Measurements from ENCODE around the gene ACAD10. TPM values are rescaled to one million over a fixed set of nuclear protein-coding genes. Genes with fewer than 3 reads are reported as not detected.
A peak's percentile ranks its signal among the peaks of the same experiment; 100 is the strongest.

The ACAD10 gene
- total and polyA plus RNA-seq, 10 donors: 10.2 to 40.5 (median 26.9) TPM

DNA sequence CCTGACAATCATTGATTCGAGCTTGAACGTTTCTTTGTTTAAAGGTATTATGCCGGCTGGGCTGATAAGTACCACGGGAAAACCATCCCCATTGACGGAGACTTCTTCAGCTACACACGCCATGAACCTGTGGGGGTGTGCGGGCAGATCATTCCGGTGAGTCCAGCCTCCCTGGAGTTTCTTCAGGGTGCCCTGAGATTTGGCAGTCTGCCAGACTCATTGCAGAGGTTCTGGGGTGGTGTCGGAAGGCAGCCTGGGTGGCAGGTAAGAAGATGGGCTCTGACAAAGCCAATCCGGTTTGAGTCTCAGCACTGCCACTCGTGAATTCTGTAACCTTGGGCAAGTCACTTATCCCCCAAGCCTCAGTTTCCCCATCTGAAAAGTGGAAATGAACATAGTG, 103.9 kb downstream of the ACAD10 start:
- H3K4me1 ChIP-seq: peaks cover 0 to 8% (median 0%) of the 10 kb centered on the region in 6 donors
- H3K27ac ChIP-seq: no peak overlapping the region
- no peaks in the 10 kb centered on the region for H3K9me3 ChIP-seq
- no peak for DNase-seq
- H3K36me3 ChIP-seq: peaks cover 0 to 96% (median 46%) of the 10 kb centered on the region in 6 donors
- TF ChIP-seq POLR2A (IDR thresholded peaks at IDR 0.05): no peak
- TF ChIP-seq CTCF (IDR thresholded peaks at IDR 0.05 in 8 of 11, conservative IDR thresholded peaks at IDR 0.05 in 3 of 11): no peak
- TF ChIP-seq POLR2AphosphoS5 (IDR thresholded peaks at IDR 0.05): no peak
- no peaks in the 10 kb centered on the region for H3K27me3 ChIP-seq (replicated peaks in 1 of 7)
- no peak overlapping the region for H3K4me3 ChIP-seq
- WGBS, 5 donors: 85 to 95% (median 91%) methylated on average over 9 to 11 of the region's 11 CpGs
- intact Hi-C loops (cut with DNase I; ENCODE audit: low total_unique reads): no loop called here

DNA sequence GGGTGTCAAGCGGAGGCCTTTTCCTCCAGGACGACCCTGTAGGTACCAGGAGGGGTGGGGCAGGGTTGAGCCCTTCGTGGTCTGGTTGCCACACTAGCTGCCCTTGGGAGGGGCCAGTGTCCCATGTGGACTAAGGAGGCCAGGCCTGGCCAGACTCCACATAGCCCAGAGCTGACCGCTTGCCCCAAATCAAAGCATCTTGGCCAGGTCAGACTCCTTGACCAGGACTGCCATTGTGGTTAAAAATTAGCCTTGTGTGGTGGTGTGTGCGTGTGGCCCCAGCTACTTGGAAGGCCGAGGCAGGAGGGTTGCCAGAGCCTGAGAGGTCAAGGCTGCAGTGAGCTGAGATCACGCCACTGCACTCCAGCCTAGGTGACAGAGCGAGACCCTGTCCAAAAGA, 105.7 kb downstream of the ACAD10 start:
- intact Hi-C loops (cut with DNase I; ENCODE audit: low total_unique reads): no loop called here
- WGBS, 5 donors: 75 to 88% (median 81%) methylated on average over 5 to 8 of the region's 8 CpGs
- Histone ChIP-seq H3K4me1 (peaks cover 0 to 8% (median 0%) of the 10 kb centered on the region in 6 donors), H3K27me3 (replicated peaks in 1 of 7) (no peaks in the 10 kb centered on the region), H3K9me3 (no peaks in the 10 kb centered on the region), H3K27ac (peak overlapping the region in 2 of 8 donors; percentile 20 to 28), H3K4me3 (no peak overlapping the region), H3K36me3 (peaks cover 0 to 96% (median 50%) of the 10 kb centered on the region in 6 donors)
- TF ChIP-seq CTCF (IDR thresholded peaks at IDR 0.05 in 8 of 11, conservative IDR thresholded peaks at IDR 0.05 in 3 of 11) (no peak), POLR2AphosphoS5 (IDR thresholded peaks at IDR 0.05) (peak in 1 of 3 donors; percentile 2), POLR2A (IDR thresholded peaks at IDR 0.05) (no peak)
- DNase-seq: no peak

- intact Hi-C loops (cut with DNase I; ENCODE audit: low total_unique reads): no loop called here
- H3K4me3 ChIP-seq: no peak overlapping the region
- peaks cover 0 to 96% (median 52%) of the 10 kb centered on the region in 6 donors for H3K36me3 ChIP-seq
- no peaks in the 10 kb centered on the region for H3K9me3 ChIP-seq
- TF ChIP-seq POLR2A (IDR thresholded peaks at IDR 0.05) (no peak), POLR2AphosphoS5 (IDR thresholded peaks at IDR 0.05) (peak in 2 of 3 donors; percentile 17 to 44), CTCF (IDR thresholded peaks at IDR 0.05 in 8 of 11, conservative IDR thresholded peaks at IDR 0.05 in 3 of 11) (no peak)
- DNase-seq: no peak
- H3K4me1 ChIP-seq: peaks cover 0 to 8% (median 0%) of the 10 kb centered on the region in 6 donors
- H3K27ac ChIP-seq: peak overlapping the region in 2 of 8 donors; percentile 20 to 28
- no peaks in the 10 kb centered on the region for H3K27me3 ChIP-seq (replicated peaks in 1 of 7)
- WGBS, 5 donors: 78 to 91% (median 89%) methylated on average over 16 to 27 of the region's 27 CpGs
Measured at GRCh38 chr12:111792155-111792855, 106.5 kb downstream of the ACAD10 start.

DNA sequence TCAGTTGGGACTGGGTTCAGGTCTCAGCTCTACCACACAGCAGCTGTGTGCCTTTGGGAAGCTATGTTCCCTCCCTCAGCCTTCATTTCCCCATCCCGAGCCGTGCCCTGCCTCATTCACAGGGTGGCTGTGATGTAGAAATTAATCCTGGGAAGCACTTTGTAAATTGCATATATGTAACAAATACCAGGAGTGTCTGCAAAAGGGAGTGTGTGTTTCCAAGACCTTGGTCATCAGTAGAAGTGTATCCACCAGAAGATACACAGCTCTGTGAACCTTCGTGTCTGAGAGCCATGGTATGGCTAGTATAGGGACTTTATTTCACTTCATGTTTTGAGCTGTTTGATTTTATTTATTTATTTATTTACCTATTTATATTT, 107.0 kb downstream of the ACAD10 start:
- no peak for DNase-seq
- Histone ChIP-seq H3K9me3 (no peaks in the 10 kb centered on the region), H3K27me3 (replicated peaks in 1 of 7) (no peaks in the 10 kb centered on the region), H3K4me3 (no peak overlapping the region), H3K27ac (no peak overlapping the region), H3K36me3 (peaks cover 0 to 96% (median 56%) of the 10 kb centered on the region in 6 donors), H3K4me1 (peaks cover 0 to 7% (median 0%) of the 10 kb centered on the region in 6 donors)
- TF ChIP-seq POLR2A (IDR thresholded peaks at IDR 0.05): no peak
- no peak for TF ChIP-seq POLR2AphosphoS5 (IDR thresholded peaks at IDR 0.05)
- no peak for TF ChIP-seq CTCF (IDR thresholded peaks at IDR 0.05 in 8 of 11, conservative IDR thresholded peaks at IDR 0.05 in 3 of 11)
- intact Hi-C loops (cut with DNase I; ENCODE audit: low total_unique reads): no loop called here
- WGBS, 5 donors: 87 to 96% (median 93%) methylated on average over 3 of the region's 3 CpGs
